GM13976 (cell line): ENCODE results near the gene TMPRSS11B.
"Not testable (repeated sequence)": the region's sequence is repeated elsewhere in the genome, so short reads cannot be mapped to it uniquely, and the experiment has no call there.

Source experiments
- DNase-seq: peaks from one replicate; pipeline ENCODE4 v3.0.0; 2012; ENCODE audit warnings: low spot score
- in situ Hi-C: fragments of 300-500 bp; cut with MboI; formaldehyde crosslinking; loops from one replicate; pipeline ENCODE4 v1.12.0; 2022; ENCODE audit warnings: low sequenced_read_pairs, mixed read lengths, inconsistent platforms; ENCODE audit not compliant: unreplicated experiment
- TF ChIP-seq, protein P1 (sequence below): IDR thresholded peaks from 2 replicates; pipeline ENCODE4 v1.5.1; 2012; ENCODE audit warnings: borderline replicate concordance, mild to moderate bottlenecking; ENCODE audit not compliant: insufficient read depth; ENCODE audit errors: extremely low read depth, missing control alignments, control extremely low read depth

The TMPRSS11B gene, protein sequence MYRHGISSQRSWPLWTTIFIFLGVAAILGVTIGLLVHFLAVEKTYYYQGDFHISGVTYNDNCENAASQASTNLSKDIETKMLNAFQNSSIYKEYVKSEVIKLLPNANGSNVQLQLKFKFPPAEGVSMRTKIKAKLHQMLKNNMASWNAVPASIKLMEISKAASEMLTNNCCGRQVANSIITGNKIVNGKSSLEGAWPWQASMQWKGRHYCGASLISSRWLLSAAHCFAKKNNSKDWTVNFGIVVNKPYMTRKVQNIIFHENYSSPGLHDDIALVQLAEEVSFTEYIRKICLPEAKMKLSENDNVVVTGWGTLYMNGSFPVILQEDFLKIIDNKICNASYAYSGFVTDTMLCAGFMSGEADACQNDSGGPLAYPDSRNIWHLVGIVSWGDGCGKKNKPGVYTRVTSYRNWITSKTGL

DNA sequence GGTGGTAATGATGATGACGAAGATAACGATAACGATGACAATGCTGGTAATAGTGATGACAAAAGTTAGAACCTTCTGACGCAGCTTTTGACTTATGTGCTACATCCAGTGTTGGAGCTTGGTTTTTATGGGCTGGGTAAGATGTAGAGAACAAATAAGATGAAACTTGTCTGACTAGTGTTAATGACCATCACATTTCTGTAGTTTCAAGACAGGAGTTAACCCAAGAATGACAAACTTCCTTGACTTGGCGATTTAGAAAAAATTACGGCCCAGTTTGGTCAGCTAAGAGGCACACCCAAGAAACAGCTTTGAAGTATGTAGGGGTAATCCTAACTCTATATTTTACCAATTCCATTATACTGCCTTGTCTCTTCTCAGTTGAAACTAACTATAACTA, at the start of gene TMPRSS11B:
TMPRSS11B (minus strand) TSS at position 101 of the 400 bp plus-strand sequence. CDS start 136 bp downstream, outside the sequence.
- in situ Hi-C loops, result no loop called here
- DNase-seq, result no peak
- TF ChIP-seq, protein P1, sequence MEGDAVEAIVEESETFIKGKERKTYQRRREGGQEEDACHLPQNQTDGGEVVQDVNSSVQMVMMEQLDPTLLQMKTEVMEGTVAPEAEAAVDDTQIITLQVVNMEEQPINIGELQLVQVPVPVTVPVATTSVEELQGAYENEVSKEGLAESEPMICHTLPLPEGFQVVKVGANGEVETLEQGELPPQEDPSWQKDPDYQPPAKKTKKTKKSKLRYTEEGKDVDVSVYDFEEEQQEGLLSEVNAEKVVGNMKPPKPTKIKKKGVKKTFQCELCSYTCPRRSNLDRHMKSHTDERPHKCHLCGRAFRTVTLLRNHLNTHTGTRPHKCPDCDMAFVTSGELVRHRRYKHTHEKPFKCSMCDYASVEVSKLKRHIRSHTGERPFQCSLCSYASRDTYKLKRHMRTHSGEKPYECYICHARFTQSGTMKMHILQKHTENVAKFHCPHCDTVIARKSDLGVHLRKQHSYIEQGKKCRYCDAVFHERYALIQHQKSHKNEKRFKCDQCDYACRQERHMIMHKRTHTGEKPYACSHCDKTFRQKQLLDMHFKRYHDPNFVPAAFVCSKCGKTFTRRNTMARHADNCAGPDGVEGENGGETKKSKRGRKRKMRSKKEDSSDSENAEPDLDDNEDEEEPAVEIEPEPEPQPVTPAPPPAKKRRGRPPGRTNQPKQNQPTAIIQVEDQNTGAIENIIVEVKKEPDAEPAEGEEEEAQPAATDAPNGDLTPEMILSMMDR, result no peak

DNA sequence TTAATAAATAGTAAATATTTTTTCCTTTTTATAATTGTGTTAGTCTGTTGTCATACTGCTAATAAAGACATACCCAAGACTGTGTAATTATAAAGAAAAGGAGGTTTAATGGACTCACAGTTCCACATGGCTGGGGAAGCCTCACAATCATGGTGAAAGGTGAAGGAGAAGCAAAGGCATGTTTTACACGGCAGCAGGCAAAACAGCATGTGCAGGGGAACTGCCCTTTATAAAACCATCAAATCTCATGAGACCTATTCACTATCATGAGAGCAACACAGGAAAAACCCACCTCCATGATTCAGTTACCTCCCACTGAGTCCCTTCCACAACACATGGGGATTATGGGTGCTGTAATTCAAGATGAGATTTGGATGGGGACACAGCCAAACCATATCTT, 45.8 kb upstream of the TMPRSS11B start:
- DNase-seq, result no peak
- in situ Hi-C loops, result loop anchor here (25.0 kb wide), 1 partner anchor 871 kb away; no protein-coding TSS in a partner anchor
- TF ChIP-seq, protein P1, result no peak

DNA sequence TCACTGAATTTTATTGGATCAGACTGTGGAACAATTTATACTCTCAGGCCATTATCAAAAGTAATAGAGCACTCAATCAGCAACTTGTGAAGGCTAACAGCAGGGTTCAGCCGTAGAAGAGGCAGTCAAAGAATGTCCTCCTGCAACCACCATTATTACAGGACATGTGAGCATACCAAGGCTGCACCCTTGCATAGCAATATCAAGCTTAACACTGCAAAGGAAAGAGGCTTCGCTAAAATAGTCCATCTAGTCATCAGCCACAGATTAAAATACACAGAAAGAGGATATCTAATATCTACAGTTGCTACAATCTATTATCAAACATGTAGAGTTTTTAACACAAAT, 42.9 kb upstream of the TMPRSS11B start:
- in situ Hi-C loops, result loop anchor here (25.0 kb wide), 1 partner anchor 874 kb away; no protein-coding TSS in a partner anchor
- TF ChIP-seq, protein P1, result no peak
- DNase-seq, result no peak

DNA sequence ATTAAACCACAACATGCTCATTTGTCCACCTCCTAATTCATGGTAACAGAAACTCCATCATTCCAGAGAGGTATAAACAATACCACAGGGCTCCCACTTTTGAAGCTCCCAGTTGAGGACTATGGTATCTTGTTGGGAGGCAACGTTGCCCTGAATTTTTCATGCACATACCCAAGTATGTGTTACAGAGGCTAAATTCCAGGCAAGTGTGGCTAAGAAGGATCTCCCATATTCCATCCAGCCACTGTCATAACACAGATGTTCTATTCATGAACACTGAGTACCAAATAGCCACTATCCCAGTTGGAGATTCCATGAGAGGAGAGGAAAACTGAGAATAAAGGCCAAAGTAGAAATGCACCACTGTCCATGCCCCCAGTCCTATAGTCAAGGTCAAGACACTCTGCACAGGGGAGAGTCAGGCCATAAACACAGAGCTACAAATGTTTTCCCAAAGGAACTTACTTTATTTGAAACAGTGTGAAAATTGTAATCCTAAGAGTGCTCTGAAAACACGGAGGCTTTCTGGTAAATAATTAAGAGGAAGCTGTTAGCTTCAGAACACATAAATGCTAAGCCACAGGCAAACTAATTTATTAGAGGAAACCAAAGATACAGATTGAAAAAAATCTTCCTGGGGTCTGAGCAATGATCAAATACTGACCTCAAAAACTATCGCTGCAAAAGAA, 42.4 kb upstream of the TMPRSS11B start:
- in situ Hi-C loops, result loop anchor here (25.0 kb wide), 1 partner anchor 874 kb away; no protein-coding TSS in a partner anchor
- no peak for DNase-seq
- TF ChIP-seq, protein P1, result no peak

DNA sequence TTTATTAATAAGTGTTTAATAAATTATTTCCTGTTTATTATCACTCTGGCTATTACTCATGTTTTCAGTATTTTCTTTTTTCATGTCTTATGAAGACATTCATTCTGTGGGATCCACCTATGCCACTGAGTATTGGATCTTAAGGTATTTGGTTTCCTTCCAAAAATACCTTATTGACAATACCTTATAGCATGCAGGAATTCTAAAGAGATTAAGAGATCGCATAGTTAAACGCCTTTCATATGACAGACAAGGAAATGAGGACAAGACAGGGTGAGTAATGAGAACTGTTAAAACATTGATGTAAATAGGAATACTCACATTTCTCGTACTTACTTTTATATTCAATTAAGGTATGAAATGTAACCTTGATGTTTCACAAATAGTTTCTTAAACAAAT, 38.2 kb upstream of the TMPRSS11B start:
- TF ChIP-seq, protein P1, result no peak
- DNase-seq, result no peak
- in situ Hi-C loops, result loop anchor here (25.0 kb wide), 1 partner anchor 879 kb away; no protein-coding TSS in a partner anchor

DNA sequence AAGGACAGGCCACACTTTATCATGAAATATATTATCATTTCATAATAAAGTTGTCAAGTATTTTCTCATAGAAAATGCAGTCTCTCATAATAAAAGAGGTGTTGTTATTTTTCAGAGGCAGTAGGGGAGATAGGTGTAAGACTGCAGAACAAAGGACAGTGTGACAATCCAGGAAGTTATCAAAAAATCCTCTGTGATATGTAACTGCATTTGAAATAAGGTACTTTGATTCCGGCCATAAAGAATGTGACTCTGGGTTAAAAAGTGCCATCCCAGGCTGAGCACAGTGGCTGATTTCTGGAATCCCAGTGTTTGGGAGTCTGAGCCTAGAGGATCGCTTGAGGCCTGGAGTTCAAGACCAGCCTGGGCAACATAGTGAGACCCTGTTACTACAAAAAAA, 37.6 kb upstream of the TMPRSS11B start:
- TF ChIP-seq, protein P1, result no peak
- in situ Hi-C loops, result loop anchor here (25.0 kb wide), 1 partner anchor 879 kb away; no protein-coding TSS in a partner anchor
- DNase-seq, result no peak

DNA sequence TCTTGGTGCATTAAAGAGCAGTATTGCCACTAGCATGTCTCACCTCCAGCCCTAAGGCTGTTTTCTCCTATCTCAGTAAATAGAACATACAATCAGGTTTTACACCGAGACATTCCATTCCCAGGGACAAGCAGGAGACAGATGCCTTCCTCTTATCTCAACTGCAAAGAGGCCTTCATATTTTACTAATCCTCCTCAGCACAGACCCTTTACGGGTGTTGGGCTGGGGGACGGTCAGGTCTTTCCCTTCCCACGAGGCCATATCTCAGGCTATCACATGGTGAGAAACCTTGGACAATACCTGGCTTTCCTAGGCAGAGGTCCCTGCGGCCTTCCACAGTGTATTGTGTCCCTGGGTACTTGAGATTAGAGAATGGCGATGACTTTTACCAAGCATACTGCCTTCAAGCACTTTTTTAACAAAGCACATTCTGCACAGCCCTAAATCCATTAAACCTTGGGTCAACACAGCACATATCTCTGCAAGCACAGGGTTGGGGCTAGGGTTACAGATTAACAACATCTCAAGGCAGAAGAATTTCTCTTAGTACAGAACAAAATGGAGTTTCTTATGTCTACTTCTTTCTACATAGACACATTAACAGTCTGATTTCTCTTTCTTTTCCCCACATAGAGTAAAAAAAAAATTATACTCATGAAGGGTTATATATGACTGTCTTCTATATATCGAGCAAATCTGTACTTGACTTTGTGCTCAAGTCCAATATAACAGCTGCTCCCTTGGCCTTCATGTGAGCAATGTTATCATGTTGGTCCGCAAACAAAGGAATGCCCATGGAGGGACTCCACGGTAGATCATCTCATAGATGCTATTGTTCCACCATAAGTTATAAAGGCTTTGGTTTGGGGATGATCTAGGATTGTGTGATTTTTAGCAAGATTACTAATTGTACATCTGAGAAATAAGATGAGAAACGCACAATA, 36.6 kb upstream of the TMPRSS11B start:
- DNase-seq, result not testable (repeated sequence)
- in situ Hi-C loops, result loop anchor here (25.0 kb wide), 1 partner anchor 880 kb away; no protein-coding TSS in a partner anchor
